ENCODE results near the gene ZBTB8OS. TPM values are rescaled to one million over a fixed set of nuclear protein-coding genes. Genes with fewer than 3 reads are reported as not detected.

ZBTB8OS gene
- total and polyA plus RNA-seq, 4 donors, result 12.3 to 33.8 (median 16.7) TPM

- peaks cover 1 to 29% (median 14%) of the 10 kb centered on the region in 4 donors for H3K36me3 ChIP-seq (ENCODE audit: control insufficient read depth in 4 of 4, insufficient read depth in 3 of 4, low read depth in 1 of 4, low read length in 3 of 4)
- H3K9ac ChIP-seq (ENCODE audit: low read depth in 1 of 2, low read length in 2 of 2), result no peak overlapping the region
- TF ChIP-seq, protein P1, sequence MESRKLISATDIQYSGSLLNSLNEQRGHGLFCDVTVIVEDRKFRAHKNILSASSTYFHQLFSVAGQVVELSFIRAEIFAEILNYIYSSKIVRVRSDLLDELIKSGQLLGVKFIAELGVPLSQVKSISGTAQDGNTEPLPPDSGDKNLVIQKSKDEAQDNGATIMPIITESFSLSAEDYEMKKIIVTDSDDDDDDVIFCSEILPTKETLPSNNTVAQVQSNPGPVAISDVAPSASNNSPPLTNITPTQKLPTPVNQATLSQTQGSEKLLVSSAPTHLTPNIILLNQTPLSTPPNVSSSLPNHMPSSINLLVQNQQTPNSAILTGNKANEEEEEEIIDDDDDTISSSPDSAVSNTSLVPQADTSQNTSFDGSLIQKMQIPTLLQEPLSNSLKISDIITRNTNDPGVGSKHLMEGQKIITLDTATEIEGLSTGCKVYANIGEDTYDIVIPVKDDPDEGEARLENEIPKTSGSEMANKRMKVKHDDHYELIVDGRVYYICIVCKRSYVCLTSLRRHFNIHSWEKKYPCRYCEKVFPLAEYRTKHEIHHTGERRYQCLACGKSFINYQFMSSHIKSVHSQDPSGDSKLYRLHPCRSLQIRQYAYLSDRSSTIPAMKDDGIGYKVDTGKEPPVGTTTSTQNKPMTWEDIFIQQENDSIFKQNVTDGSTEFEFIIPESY (IDR thresholded peaks at IDR 0.05), result no peak
- no peak for TF ChIP-seq TAF1 (conservative IDR thresholded peaks at IDR 0.05)
- WGBS, result 97% methylated on average over 2 of the region's 2 CpGs
- peaks cover 0 to 1% (median 0%) of the 10 kb centered on the region in 4 donors for H3K4me1 ChIP-seq (ENCODE audit: control insufficient read depth in 4 of 4, insufficient read depth in 4 of 4, low read length in 3 of 4)
- H3K9me3 ChIP-seq (ENCODE audit: control insufficient read depth in 4 of 4, low read length in 3 of 4), result no peaks in the 10 kb centered on the region
- DNase-seq (ENCODE audit: low spot score), result no peak
- no peak overlapping the region for H3K27ac ChIP-seq (ENCODE audit: low read depth in 1 of 2, low read length in 2 of 2)
- no peaks in the 10 kb centered on the region for H3K27me3 ChIP-seq (ENCODE audit: control insufficient read depth in 4 of 4, insufficient read depth in 4 of 4, low read length in 3 of 4)
- H3K4me3 ChIP-seq (ENCODE audit: low read depth in 1 of 3, low read length in 3 of 3), result no peak overlapping the region
Observed at GRCh38 chr1:32686387-32686786, 36.0 kb upstream of the ZBTB8OS start.

DNA sequence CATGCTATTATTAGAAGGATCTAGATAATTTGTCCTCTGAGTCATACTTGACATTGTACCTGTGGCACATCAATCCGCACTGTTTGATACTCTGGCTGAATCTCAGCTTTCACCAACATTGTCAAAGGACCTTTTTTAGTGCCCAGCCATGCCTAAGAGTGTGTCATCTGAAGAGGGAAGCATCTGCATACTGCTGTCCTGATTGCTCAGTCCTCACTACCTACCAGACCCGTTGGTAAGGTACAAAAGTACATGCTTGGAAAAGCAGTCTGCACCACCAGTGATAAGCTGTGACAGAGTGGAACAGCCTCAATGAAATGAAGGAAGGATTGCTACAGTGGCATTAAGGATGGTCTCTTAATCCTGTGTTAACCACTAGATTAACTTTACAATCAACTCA is 35.1 kb upstream of the ZBTB8OS start:
- Histone ChIP-seq H3K9ac (ENCODE audit: low read depth in 1 of 2, low read length in 2 of 2) (no peak overlapping the region), H3K27ac (ENCODE audit: low read depth in 1 of 2, low read length in 2 of 2) (no peak overlapping the region), H3K4me3 (ENCODE audit: low read depth in 1 of 3, low read length in 3 of 3) (no peak overlapping the region), H3K4me1 (ENCODE audit: control insufficient read depth in 4 of 4, insufficient read depth in 4 of 4, low read length in 3 of 4) (peaks cover 0 to 1% (median 0%) of the 10 kb centered on the region in 4 donors), H3K36me3 (ENCODE audit: control insufficient read depth in 4 of 4, insufficient read depth in 3 of 4, low read depth in 1 of 4, low read length in 3 of 4) (peaks cover 1 to 35% (median 17%) of the 10 kb centered on the region in 4 donors), H3K27me3 (ENCODE audit: control insufficient read depth in 4 of 4, insufficient read depth in 4 of 4, low read length in 3 of 4) (no peaks in the 10 kb centered on the region), H3K9me3 (ENCODE audit: control insufficient read depth in 4 of 4, low read length in 3 of 4) (no peaks in the 10 kb centered on the region)
- TF ChIP-seq GABPA (IDR thresholded peaks at IDR 0.05 in 1 of 2, conservative IDR thresholded peaks at IDR 0.05 in 1 of 2), result no peak
- TF ChIP-seq CTCF (IDR thresholded peaks at IDR 0.05; ENCODE audit: low read depth, low read length, missing input control), result no peak
- no peak for TF ChIP-seq FOXA2 (IDR thresholded peaks at IDR 0.05)
- TF ChIP-seq SP1 (IDR thresholded peaks at IDR 0.05), result no peak
- no peak for TF ChIP-seq TAF1 (conservative IDR thresholded peaks at IDR 0.05)
- no peak for TF ChIP-seq RXRA (IDR thresholded peaks at IDR 0.05)
- TF ChIP-seq EGR1 (IDR thresholded peaks at IDR 0.05; ENCODE audit: low read depth in 2 of 2), result no peak
- no peak for TF ChIP-seq ATF3 (IDR thresholded peaks at IDR 0.05)
- no peak for DNase-seq (ENCODE audit: low spot score)
- WGBS, result 73% methylated on average over 2 of the region's 2 CpGs

DNA sequence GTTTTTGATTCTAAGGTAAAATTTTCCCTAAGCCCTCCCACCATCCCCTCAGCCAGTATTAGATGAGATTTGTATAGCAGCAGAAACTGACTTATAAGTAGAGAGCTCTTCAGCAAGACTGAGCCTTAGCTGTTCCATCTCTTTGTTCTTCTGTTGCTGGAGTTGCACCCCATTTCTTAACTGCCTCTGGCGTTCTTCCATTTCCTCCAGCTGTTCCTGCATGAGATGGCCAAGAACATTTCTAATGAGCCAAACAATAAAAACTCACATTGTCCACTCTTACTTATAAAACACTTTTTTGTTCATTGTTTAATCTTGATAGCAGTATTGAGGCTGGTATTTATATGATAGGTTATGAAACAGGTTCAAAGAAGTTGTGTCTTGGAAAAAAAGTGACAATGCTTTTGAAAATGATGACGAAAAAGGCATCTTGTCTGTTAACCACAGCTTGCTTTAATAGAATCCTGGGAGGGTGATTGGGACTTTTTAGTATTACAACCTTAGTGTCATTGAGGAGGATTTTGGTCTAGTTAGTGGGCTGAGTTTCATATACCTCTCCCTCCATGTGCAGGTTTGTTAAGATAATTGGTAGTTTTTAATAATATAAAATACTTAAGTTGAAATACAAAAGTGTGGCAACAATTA is 33.9 kb upstream of the ZBTB8OS start:
- peaks cover 3 to 38% (median 21%) of the 10 kb centered on the region in 4 donors for H3K36me3 ChIP-seq (ENCODE audit: control insufficient read depth in 4 of 4, insufficient read depth in 3 of 4, low read depth in 1 of 4, low read length in 3 of 4)
- H3K9ac ChIP-seq (ENCODE audit: low read depth in 1 of 2, low read length in 2 of 2), result no peak overlapping the region
- no peak overlapping the region for H3K4me3 ChIP-seq (ENCODE audit: low read depth in 1 of 3, low read length in 3 of 3)
- H3K27me3 ChIP-seq (ENCODE audit: control insufficient read depth in 4 of 4, insufficient read depth in 4 of 4, low read length in 3 of 4), result no peaks in the 10 kb centered on the region
- DNase-seq (ENCODE audit: low spot score), result no peak
- 74% methylated on average over 2 of the region's 2 CpGs for WGBS
- H3K4me1 ChIP-seq (ENCODE audit: control insufficient read depth in 4 of 4, insufficient read depth in 4 of 4, low read length in 3 of 4), result peaks cover 0 to 1% (median 0%) of the 10 kb centered on the region in 4 donors
- H3K27ac ChIP-seq (ENCODE audit: low read depth in 1 of 2, low read length in 2 of 2), result no peak overlapping the region
- TF ChIP-seq FOXA2 (IDR thresholded peaks at IDR 0.05) (no peak), SP1 (IDR thresholded peaks at IDR 0.05) (no peak), CTCF (IDR thresholded peaks at IDR 0.05; ENCODE audit: low read depth, low read length, missing input control) (no peak), FOXA1 (IDR thresholded peaks at IDR 0.05) (no peak), YY1 (IDR thresholded peaks at IDR 0.05) (no peak), HNF4G (IDR thresholded peaks at IDR 0.05) (no peak), HNF4A (conservative IDR thresholded peaks at IDR 0.05) (no peak), RXRA (IDR thresholded peaks at IDR 0.05) (no peak), GABPA (IDR thresholded peaks at IDR 0.05 in 1 of 2, conservative IDR thresholded peaks at IDR 0.05 in 1 of 2) (no peak), MAX (IDR thresholded peaks at IDR 0.05) (no peak), RAD21 (IDR thresholded peaks at IDR 0.05) (no peak)
- TF ChIP-seq, protein P2, sequence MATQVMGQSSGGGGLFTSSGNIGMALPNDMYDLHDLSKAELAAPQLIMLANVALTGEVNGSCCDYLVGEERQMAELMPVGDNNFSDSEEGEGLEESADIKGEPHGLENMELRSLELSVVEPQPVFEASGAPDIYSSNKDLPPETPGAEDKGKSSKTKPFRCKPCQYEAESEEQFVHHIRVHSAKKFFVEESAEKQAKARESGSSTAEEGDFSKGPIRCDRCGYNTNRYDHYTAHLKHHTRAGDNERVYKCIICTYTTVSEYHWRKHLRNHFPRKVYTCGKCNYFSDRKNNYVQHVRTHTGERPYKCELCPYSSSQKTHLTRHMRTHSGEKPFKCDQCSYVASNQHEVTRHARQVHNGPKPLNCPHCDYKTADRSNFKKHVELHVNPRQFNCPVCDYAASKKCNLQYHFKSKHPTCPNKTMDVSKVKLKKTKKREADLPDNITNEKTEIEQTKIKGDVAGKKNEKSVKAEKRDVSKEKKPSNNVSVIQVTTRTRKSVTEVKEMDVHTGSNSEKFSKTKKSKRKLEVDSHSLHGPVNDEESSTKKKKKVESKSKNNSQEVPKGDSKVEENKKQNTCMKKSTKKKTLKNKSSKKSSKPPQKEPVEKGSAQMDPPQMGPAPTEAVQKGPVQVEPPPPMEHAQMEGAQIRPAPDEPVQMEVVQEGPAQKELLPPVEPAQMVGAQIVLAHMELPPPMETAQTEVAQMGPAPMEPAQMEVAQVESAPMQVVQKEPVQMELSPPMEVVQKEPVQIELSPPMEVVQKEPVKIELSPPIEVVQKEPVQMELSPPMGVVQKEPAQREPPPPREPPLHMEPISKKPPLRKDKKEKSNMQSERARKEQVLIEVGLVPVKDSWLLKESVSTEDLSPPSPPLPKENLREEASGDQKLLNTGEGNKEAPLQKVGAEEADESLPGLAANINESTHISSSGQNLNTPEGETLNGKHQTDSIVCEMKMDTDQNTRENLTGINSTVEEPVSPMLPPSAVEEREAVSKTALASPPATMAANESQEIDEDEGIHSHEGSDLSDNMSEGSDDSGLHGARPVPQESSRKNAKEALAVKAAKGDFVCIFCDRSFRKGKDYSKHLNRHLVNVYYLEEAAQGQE (IDR thresholded peaks at IDR 0.05), result no peak
- H3K9me3 ChIP-seq (ENCODE audit: control insufficient read depth in 4 of 4, low read length in 3 of 4), result no peaks in the 10 kb centered on the region
